HEK293T (cell line): ENCODE measurements around the gene PPIL6.

Experiments
- CTCF ChIA-PET: fragments of 350-600 bp; formaldehyde crosslinking; extraction: SDS; loops from one replicate; lab custom pipeline; 2021; ENCODE audit warnings: antibody characterized with exemption, inconsistent platforms; lab: Yijun Ruan, JAX
- POLR2A ChIA-PET: fragments of 350-600 bp; formaldehyde crosslinking; extraction: SDS; loops from one replicate; lab custom pipeline; 2020; ENCODE audit warnings: antibody characterized with exemption, inconsistent platforms; lab: Yijun Ruan, JAX
- DNase-seq: peaks from one replicate; pipeline ENCODE4 v3.0.0; 2012; ENCODE audit warnings: mixed read lengths; ENCODE audit errors: extremely low spot score
- ARNT ChIP-seq: fragments of 450-650 bp; IDR thresholded peaks from 2 replicates; pipeline ENCODE4 v1.6.1; 2017; ENCODE audit warnings: mild to moderate bottlenecking
- BHLHE40 ChIP-seq: fragments of 450-650 bp; IDR thresholded peaks from 2 replicates; pipeline ENCODE4 v1.6.1; 2016; ENCODE audit warnings: mild to moderate bottlenecking, moderate library complexity, borderline replicate concordance
- CTBP1 ChIP-seq: fragments of 450-650 bp; IDR thresholded peaks from 2 replicates; pipeline ENCODE4 v1.6.1; 2016; ENCODE audit warnings: borderline replicate concordance
- ELF4 ChIP-seq: fragments of 450-650 bp; IDR thresholded peaks from 2 replicates; pipeline ENCODE4 v1.6.1; 2017; ENCODE audit warnings: antibody characterized with exemption
- FOXA1 ChIP-seq: fragments of 450-650 bp; IDR thresholded peaks from 2 replicates; pipeline ENCODE4 v1.6.1; 2016; ENCODE audit warnings: mild to moderate bottlenecking
- FOXK2 ChIP-seq: fragments of 450-650 bp; IDR thresholded peaks from 2 replicates; pipeline ENCODE4 v1.6.1; 2016; ENCODE audit warnings: mild to moderate bottlenecking
- FOXM1 ChIP-seq: fragments of 450-650 bp; IDR thresholded peaks from 2 replicates; pipeline ENCODE4 v1.6.1; 2017; ENCODE audit warnings: mild to moderate bottlenecking, borderline replicate concordance
- HDGF ChIP-seq: fragments of 450-650 bp; IDR thresholded peaks from 2 replicates; pipeline ENCODE4 v1.6.1; 2017; ENCODE audit warnings: antibody characterized with exemption, borderline replicate concordance
- L3MBTL2 ChIP-seq: fragments of 450-650 bp; conservative IDR thresholded peaks from 2 replicates; pipeline ENCODE4 v1.6.1; 2016; ENCODE audit warnings: mild to moderate bottlenecking
- LEF1 ChIP-seq: fragments of 450-650 bp; IDR thresholded peaks from 2 replicates; pipeline ENCODE4 v1.6.1; 2017; ENCODE audit warnings: mild to moderate bottlenecking, borderline replicate concordance
- NFRKB ChIP-seq: fragments of 450-650 bp; IDR thresholded peaks from 2 replicates; pipeline ENCODE4 v1.6.1; 2016; ENCODE audit warnings: mild to moderate bottlenecking, moderate library complexity
- PKNOX1 ChIP-seq: fragments of 450-650 bp; IDR thresholded peaks from 2 replicates; pipeline ENCODE4 v1.6.1; 2016
- SP1 ChIP-seq: fragments of 450-650 bp; IDR thresholded peaks from 2 replicates; pipeline ENCODE4 v1.6.1; 2017
- SUZ12 ChIP-seq: fragments of 450-650 bp; IDR thresholded peaks from 2 replicates; pipeline ENCODE4 v1.6.1; 2016; ENCODE audit warnings: mild to moderate bottlenecking
- TARDBP ChIP-seq: fragments of 450-650 bp; IDR thresholded peaks from 2 replicates; pipeline ENCODE4 v1.6.1; 2016
- ZNF384 ChIP-seq: fragments of 450-650 bp; IDR thresholded peaks from 2 replicates; pipeline ENCODE4 v1.6.1; 2016

Gene PPIL6

GRCh38 chr6:109360791-109361190 lies 79.6 kb downstream of the PPIL6 start:
- no peak for DNase-seq
- TF ChIP-seq LEF1, result no peak
- TF ChIP-seq PKNOX1, result no peak
- no peak for TF ChIP-seq SUZ12
- no peak for TF ChIP-seq ELF4
- no peak for TF ChIP-seq ZNF384
- TF ChIP-seq FOXA1, result no peak
- no peak for TF ChIP-seq SP1
- no peak for TF ChIP-seq CTBP1
- TF ChIP-seq FOXM1, result no peak
- TF ChIP-seq NFRKB, result no peak
- TF ChIP-seq TARDBP, result no peak
- no peak for TF ChIP-seq ARNT
- no peak for TF ChIP-seq HDGF
- no peak for TF ChIP-seq FOXK2
- TF ChIP-seq L3MBTL2, result no peak
- no peak for TF ChIP-seq BHLHE40
- ChIA-PET POLR2A (no interaction called here), CTCF (no interaction called here)

- no peak for DNase-seq
- ChIA-PET CTCF (no interaction called here), POLR2A (no interaction called here)
- TF ChIP-seq ELF4 (no peak), PKNOX1 (no peak), NFRKB (no peak), CTBP1 (no peak), ZNF384 (no peak), TARDBP (no peak), HDGF (no peak), ARNT (no peak), L3MBTL2 (no peak), FOXM1 (no peak), FOXK2 (no peak), BHLHE40 (no peak)
Measured at GRCh38 chr6:109360281-109360680, 80.1 kb downstream of the PPIL6 start.

GRCh38 chr6:109359248-109359647 lies 81.2 kb downstream of the PPIL6 start:
- POLR2A ChIA-PET, result no interaction called here
- TF ChIP-seq FOXM1 (no peak), FOXA1 (no peak), TARDBP (no peak), NFRKB (no peak), ELF4 (no peak), ARNT (no peak), FOXK2 (no peak), SUZ12 (no peak), SP1 (no peak)
- CTCF ChIA-PET, result no interaction called here
- no peak for DNase-seq

- ChIA-PET POLR2A (no interaction called here), CTCF (interaction anchor here (0.6 kb wide), 1 partner anchor 170 kb away, joined by 3 read pairs; no protein-coding TSS in a partner anchor)
- TF ChIP-seq ARNT (no peak), L3MBTL2 (no peak), PKNOX1 (no peak), SP1 (no peak), NFRKB (no peak), CTBP1 (no peak), ZNF384 (no peak), TARDBP (no peak), BHLHE40 (no peak), SUZ12 (no peak), ELF4 (no peak), LEF1 (no peak), FOXK2 (no peak), FOXM1 (no peak), HDGF (no peak), FOXA1 (no peak)
- no peak for DNase-seq
Measured at GRCh38 chr6:109358204-109358603, 82.2 kb downstream of the PPIL6 start.

- no peak for TF ChIP-seq NFRKB
- TF ChIP-seq TARDBP, result no peak
- no peak for TF ChIP-seq FOXK2
- TF ChIP-seq BHLHE40, result no peak
- TF ChIP-seq HDGF, result no peak
- TF ChIP-seq FOXM1, result no peak
- TF ChIP-seq ARNT, result no peak
- TF ChIP-seq ZNF384, result no peak
- no peak for TF ChIP-seq L3MBTL2
- TF ChIP-seq SUZ12, result no peak
- TF ChIP-seq SP1, result no peak
- DNase-seq, result no peak
- ChIA-PET CTCF (no interaction called here), POLR2A (no interaction called here)
Measured at GRCh38 chr6:109356237-109356636, 84.2 kb downstream of the PPIL6 start.

- ChIA-PET CTCF (no interaction called here), POLR2A (no interaction called here)
- TF ChIP-seq SP1 (no peak), BHLHE40 (no peak), L3MBTL2 (no peak), ARNT (no peak), SUZ12 (no peak), FOXK2 (no peak), ELF4 (no peak), TARDBP (no peak), FOXM1 (no peak), HDGF (no peak), ZNF384 (no peak), PKNOX1 (no peak), NFRKB (no peak), LEF1 (no peak)
- DNase-seq, result no peak
Measured at GRCh38 chr6:109351231-109352130, 88.9 kb downstream of the PPIL6 start.
